Activated naive CD4-positive, alpha-beta T cell treated with anti-CD3 and anti-CD28 coated beads, Interleukin-2, amount 50 U/mL, for 24 hours (primary cell): ENCODE data around the gene EXOC1L.

Experiments used
- H3K27ac Mint-ChIP-seq: one replicate; pipeline ENCODE4 v1.8.0; 2021; ENCODE audit warnings: mild to moderate bottlenecking, mixed read lengths
- H3K27me3 Mint-ChIP-seq: one replicate; pipeline ENCODE4 v1.8.0; 2021; ENCODE audit warnings: mixed read lengths
- H3K36me3 Mint-ChIP-seq: one replicate; pipeline ENCODE4 v1.8.0; 2021; ENCODE audit warnings: mixed read lengths
- H3K4me1 Mint-ChIP-seq: one replicate; pipeline ENCODE4 v1.8.0; 2021; ENCODE audit warnings: mixed read lengths
- H3K4me3 Mint-ChIP-seq: one replicate; pipeline ENCODE4 v1.8.0; 2021; ENCODE audit warnings: mild to moderate bottlenecking, mixed read lengths
- H3K9me3 Mint-ChIP-seq: one replicate; pipeline ENCODE4 v1.8.0; 2021; ENCODE audit warnings: mixed read lengths

Gene EXOC1L

GRCh38 chr4:55857586-55857985 is 38.0 kb downstream of the EXOC1L start:
- H3K9me3 Mint-ChIP-seq, result no peaks in the 10 kb centered on the region
- H3K27ac Mint-ChIP-seq, result peak overlapping the region; percentile 23
- H3K4me3 Mint-ChIP-seq, result no peak overlapping the region
- peaks cover 43% of the 10 kb centered on the region for H3K4me1 Mint-ChIP-seq
- no peaks in the 10 kb centered on the region for H3K27me3 Mint-ChIP-seq
- peaks cover 8% of the 10 kb centered on the region for H3K36me3 Mint-ChIP-seq

GRCh38 chr4:55859711-55860110 is 40.1 kb downstream of the EXOC1L start:
- Mint-ChIP-seq H3K4me3 (no peak overlapping the region), H3K27ac (no peak overlapping the region), H3K27me3 (no peaks in the 10 kb centered on the region), H3K9me3 (no peaks in the 10 kb centered on the region), H3K36me3 (peaks cover 8% of the 10 kb centered on the region), H3K4me1 (peaks cover 34% of the 10 kb centered on the region)

- H3K9me3 Mint-ChIP-seq, result no peaks in the 10 kb centered on the region
- H3K4me1 Mint-ChIP-seq, result peaks cover 37% of the 10 kb centered on the region
- H3K27ac Mint-ChIP-seq, result peak overlapping the region; percentile 17
- no peaks in the 10 kb centered on the region for H3K27me3 Mint-ChIP-seq
- H3K4me3 Mint-ChIP-seq, result no peak overlapping the region
- peaks cover 14% of the 10 kb centered on the region for H3K36me3 Mint-ChIP-seq
These were observed 45.1 kb downstream of the EXOC1L start for GRCh38 chr4:55864577-55865223.

GRCh38 chr4:55865228-55865806 is 45.7 kb downstream of the EXOC1L start:
- Mint-ChIP-seq H3K4me1 (peaks cover 32% of the 10 kb centered on the region), H3K27me3 (no peaks in the 10 kb centered on the region), H3K36me3 (peaks cover 16% of the 10 kb centered on the region), H3K4me3 (no peak overlapping the region), H3K27ac (peak overlapping the region; percentile 66), H3K9me3 (no peaks in the 10 kb centered on the region)

- peak overlapping the region; percentile 66 for H3K27ac Mint-ChIP-seq
- peaks cover 20% of the 10 kb centered on the region for H3K36me3 Mint-ChIP-seq
- H3K4me3 Mint-ChIP-seq, result peak overlapping the region; percentile 66
- peaks cover 27% of the 10 kb centered on the region for H3K4me1 Mint-ChIP-seq
- no peaks in the 10 kb centered on the region for H3K9me3 Mint-ChIP-seq
- H3K27me3 Mint-ChIP-seq, result no peaks in the 10 kb centered on the region
These were observed 46.8 kb downstream of the EXOC1L start for GRCh38 chr4:55866290-55866907.

- H3K27me3 Mint-ChIP-seq, result no peaks in the 10 kb centered on the region
- peaks cover 20% of the 10 kb centered on the region for H3K36me3 Mint-ChIP-seq
- no peak overlapping the region for H3K27ac Mint-ChIP-seq
- H3K4me1 Mint-ChIP-seq, result peaks cover 25% of the 10 kb centered on the region
- H3K4me3 Mint-ChIP-seq, result peak overlapping the region; percentile 66
- H3K9me3 Mint-ChIP-seq, result no peaks in the 10 kb centered on the region
These were observed 47.5 kb downstream of the EXOC1L start for GRCh38 chr4:55866973-55867574.

- Mint-ChIP-seq H3K27me3 (no peaks in the 10 kb centered on the region), H3K36me3 (peaks cover 20% of the 10 kb centered on the region), H3K4me3 (no peak overlapping the region), H3K4me1 (peaks cover 25% of the 10 kb centered on the region), H3K27ac (peak overlapping the region; percentile 0), H3K9me3 (no peaks in the 10 kb centered on the region)
These were observed 49.0 kb downstream of the EXOC1L start for GRCh38 chr4:55868581-55869090.

GRCh38 chr4:55871299-55871800 is 51.8 kb downstream of the EXOC1L start:
- H3K4me3 Mint-ChIP-seq, result no peak overlapping the region
- H3K4me1 Mint-ChIP-seq, result peaks cover 9% of the 10 kb centered on the region
- no peaks in the 10 kb centered on the region for H3K27me3 Mint-ChIP-seq
- no peak overlapping the region for H3K27ac Mint-ChIP-seq
- peaks cover 20% of the 10 kb centered on the region for H3K36me3 Mint-ChIP-seq
- no peaks in the 10 kb centered on the region for H3K9me3 Mint-ChIP-seq

GRCh38 chr4:55874831-55875230 is 55.2 kb downstream of the EXOC1L start:
- Mint-ChIP-seq H3K27me3 (no peaks in the 10 kb centered on the region), H3K27ac (no peak overlapping the region), H3K4me1 (no peaks in the 10 kb centered on the region), H3K9me3 (no peaks in the 10 kb centered on the region), H3K4me3 (no peak overlapping the region), H3K36me3 (peaks cover 24% of the 10 kb centered on the region)

GRCh38 chr4:55876387-55876786 is 56.8 kb downstream of the EXOC1L start:
- no peak overlapping the region for H3K27ac Mint-ChIP-seq
- H3K4me1 Mint-ChIP-seq, result no peaks in the 10 kb centered on the region
- peaks cover 23% of the 10 kb centered on the region for H3K36me3 Mint-ChIP-seq
- no peaks in the 10 kb centered on the region for H3K27me3 Mint-ChIP-seq
- no peaks in the 10 kb centered on the region for H3K9me3 Mint-ChIP-seq
- H3K4me3 Mint-ChIP-seq, result no peak overlapping the region

GRCh38 chr4:55879224-55879623 is 59.6 kb downstream of the EXOC1L start:
- peaks cover 27% of the 10 kb centered on the region for H3K36me3 Mint-ChIP-seq
- H3K27me3 Mint-ChIP-seq, result no peaks in the 10 kb centered on the region
- no peak overlapping the region for H3K27ac Mint-ChIP-seq
- no peaks in the 10 kb centered on the region for H3K4me1 Mint-ChIP-seq
- H3K4me3 Mint-ChIP-seq, result no peak overlapping the region
- H3K9me3 Mint-ChIP-seq, result no peaks in the 10 kb centered on the region

- Mint-ChIP-seq H3K27ac (no peak overlapping the region), H3K4me1 (no peaks in the 10 kb centered on the region), H3K36me3 (peaks cover 27% of the 10 kb centered on the region), H3K4me3 (no peak overlapping the region), H3K9me3 (no peaks in the 10 kb centered on the region), H3K27me3 (no peaks in the 10 kb centered on the region)
These were observed 61.2 kb downstream of the EXOC1L start for GRCh38 chr4:55880652-55881280.

GRCh38 chr4:55884093-55884850 is 64.7 kb downstream of the EXOC1L start:
- no peaks in the 10 kb centered on the region for H3K27me3 Mint-ChIP-seq

GRCh38 chr4:55884851-55885219 is 65.2 kb downstream of the EXOC1L start:
- no peak overlapping the region for H3K4me3 Mint-ChIP-seq
- no peaks in the 10 kb centered on the region for H3K27me3 Mint-ChIP-seq
- no peaks in the 10 kb centered on the region for H3K9me3 Mint-ChIP-seq
- no peak overlapping the region for H3K27ac Mint-ChIP-seq
- peaks cover 13% of the 10 kb centered on the region for H3K4me1 Mint-ChIP-seq
- peaks cover 11% of the 10 kb centered on the region for H3K36me3 Mint-ChIP-seq

More at GRCh38 chr4:55884093-55884850, 64.7 kb downstream of the EXOC1L start:
- peaks cover 13% of the 10 kb centered on the region for H3K36me3 Mint-ChIP-seq
- peaks cover 11% of the 10 kb centered on the region for H3K4me1 Mint-ChIP-seq
- H3K27ac Mint-ChIP-seq, result no peak overlapping the region
- no peak overlapping the region for H3K4me3 Mint-ChIP-seq
- no peaks in the 10 kb centered on the region for H3K9me3 Mint-ChIP-seq
